Left ventricle myocardium inferior (tissue), 1 donor: Measurements from ENCODE around the gene SCAF8. TPM values are rescaled to one million over a fixed set of nuclear protein-coding genes. Genes with fewer than 3 reads are reported as not detected.

Experiments used
- DNase-seq: peaks from one replicate; pipeline ENCODE4 v3.0.0-alpha.2; 2020
- H3K27ac ChIP-seq: fragments of 200-600 bp; replicated peaks from 2 replicates; pipeline ENCODE4 v1.8.0; 2021
- H3K27me3 ChIP-seq: fragments of 200-600 bp; 2 replicates; pipeline ENCODE4 v1.8.0; 2021; ENCODE audit warnings: low read depth
- H3K36me3 ChIP-seq: fragments of 200-600 bp; 2 replicates; pipeline ENCODE4 v1.8.0; 2021
- H3K4me1 ChIP-seq: fragments of 200-600 bp; 2 replicates; pipeline ENCODE4 v1.8.0; 2021
- H3K4me3 ChIP-seq: fragments of 200-600 bp; 2 replicates; pipeline ENCODE4 v1.8.0; 2021; ENCODE audit warnings: mild to moderate bottlenecking, moderate library complexity
- H3K9me3 ChIP-seq: fragments of 200-600 bp; replicated peaks from 2 replicates; pipeline ENCODE4 v1.8.0; 2021
- intact Hi-C: fragments of 100-400 bp; cut with micrococcal nuclease; formaldehyde crosslinking; loops from one replicate; pipeline ENCODE4 v1.11.0; 2022
- total RNA-seq: library from RNA; stranded (reverse); fragmentation: NEBNext Ultra II Directional; extraction: Animal tissue kit (Norgen Biotek cat#: 25700); gene quantifications from one replicate; pipeline ENCODE4 v1.2.1, GENCODE V29; 2021
- TF ChIP-seq, protein P1 (sequence below): fragments of 200-600 bp; IDR thresholded peaks from 2 replicates; pipeline ENCODE4 v1.8.0; 2021; ENCODE audit warnings: antibody characterized with exemption, mild to moderate bottlenecking, borderline replicate concordance
- donor health status: DM: no; HTN: yes; CAD: no; lungs with severe emphysema.

The SCAF8 gene
- total RNA-seq, 1 donor from 2014 or later: 54.2 TPM

DNA sequence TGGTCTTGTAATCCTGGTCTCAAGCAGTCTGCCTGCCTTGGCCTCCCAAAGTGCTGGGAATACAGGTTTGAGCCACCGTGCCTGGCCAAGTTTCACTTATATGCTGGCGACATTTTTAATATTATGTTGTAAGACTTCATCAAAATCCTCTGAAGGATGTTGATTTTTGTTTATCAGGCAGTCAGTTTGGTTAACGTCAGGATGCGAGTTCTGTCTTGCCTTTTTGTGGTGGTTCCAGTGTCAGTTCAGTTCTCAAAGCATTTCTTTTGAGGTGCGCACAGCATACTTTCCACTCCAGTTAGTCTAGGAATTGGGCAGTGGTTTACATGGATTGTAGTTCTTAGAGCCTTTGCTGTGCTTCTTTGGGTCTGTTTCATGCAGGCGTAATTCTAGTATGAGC lies 24.9 kb downstream of the SCAF8 start:
- H3K36me3 ChIP-seq: no peaks in the 10 kb centered on the region
- H3K27ac ChIP-seq: no peak overlapping the region
- no peaks in the 10 kb centered on the region for H3K27me3 ChIP-seq
- no peak for DNase-seq
- peaks cover 60% of the 10 kb centered on the region for H3K4me1 ChIP-seq
- H3K9me3 ChIP-seq: peaks cover 6% of the 10 kb centered on the region
- no peak overlapping the region for H3K4me3 ChIP-seq
- TF ChIP-seq, protein P1, sequence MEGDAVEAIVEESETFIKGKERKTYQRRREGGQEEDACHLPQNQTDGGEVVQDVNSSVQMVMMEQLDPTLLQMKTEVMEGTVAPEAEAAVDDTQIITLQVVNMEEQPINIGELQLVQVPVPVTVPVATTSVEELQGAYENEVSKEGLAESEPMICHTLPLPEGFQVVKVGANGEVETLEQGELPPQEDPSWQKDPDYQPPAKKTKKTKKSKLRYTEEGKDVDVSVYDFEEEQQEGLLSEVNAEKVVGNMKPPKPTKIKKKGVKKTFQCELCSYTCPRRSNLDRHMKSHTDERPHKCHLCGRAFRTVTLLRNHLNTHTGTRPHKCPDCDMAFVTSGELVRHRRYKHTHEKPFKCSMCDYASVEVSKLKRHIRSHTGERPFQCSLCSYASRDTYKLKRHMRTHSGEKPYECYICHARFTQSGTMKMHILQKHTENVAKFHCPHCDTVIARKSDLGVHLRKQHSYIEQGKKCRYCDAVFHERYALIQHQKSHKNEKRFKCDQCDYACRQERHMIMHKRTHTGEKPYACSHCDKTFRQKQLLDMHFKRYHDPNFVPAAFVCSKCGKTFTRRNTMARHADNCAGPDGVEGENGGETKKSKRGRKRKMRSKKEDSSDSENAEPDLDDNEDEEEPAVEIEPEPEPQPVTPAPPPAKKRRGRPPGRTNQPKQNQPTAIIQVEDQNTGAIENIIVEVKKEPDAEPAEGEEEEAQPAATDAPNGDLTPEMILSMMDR: no peak
- intact Hi-C loops: no loop called here

DNA sequence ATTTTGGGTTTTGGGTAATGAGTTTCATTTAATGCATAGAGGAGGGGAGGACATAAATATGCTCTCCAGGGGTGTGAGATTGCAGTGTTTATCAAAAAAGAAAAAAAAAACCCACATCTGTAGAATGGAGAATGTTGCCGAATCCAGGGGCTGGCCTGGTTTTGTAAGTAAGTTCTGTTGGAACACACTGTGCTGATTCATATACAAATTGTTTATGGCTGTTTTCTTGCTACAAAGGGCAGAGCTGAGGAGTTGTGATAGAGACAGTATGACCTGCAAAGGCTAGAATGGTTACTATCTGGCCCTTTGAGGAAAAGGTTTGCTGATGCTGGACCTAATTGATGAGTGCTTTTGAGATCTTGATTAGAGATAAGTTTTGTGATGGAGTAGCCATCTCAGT lies 30.4 kb downstream of the SCAF8 start:
- no peak overlapping the region for H3K27ac ChIP-seq
- no peaks in the 10 kb centered on the region for H3K36me3 ChIP-seq
- no peak overlapping the region for H3K4me3 ChIP-seq
- no peaks in the 10 kb centered on the region for H3K27me3 ChIP-seq
- DNase-seq: no peak
- intact Hi-C loops: no loop called here
- peaks cover 6% of the 10 kb centered on the region for H3K9me3 ChIP-seq
- TF ChIP-seq, protein P1: no peak
- peaks cover 66% of the 10 kb centered on the region for H3K4me1 ChIP-seq

DNA sequence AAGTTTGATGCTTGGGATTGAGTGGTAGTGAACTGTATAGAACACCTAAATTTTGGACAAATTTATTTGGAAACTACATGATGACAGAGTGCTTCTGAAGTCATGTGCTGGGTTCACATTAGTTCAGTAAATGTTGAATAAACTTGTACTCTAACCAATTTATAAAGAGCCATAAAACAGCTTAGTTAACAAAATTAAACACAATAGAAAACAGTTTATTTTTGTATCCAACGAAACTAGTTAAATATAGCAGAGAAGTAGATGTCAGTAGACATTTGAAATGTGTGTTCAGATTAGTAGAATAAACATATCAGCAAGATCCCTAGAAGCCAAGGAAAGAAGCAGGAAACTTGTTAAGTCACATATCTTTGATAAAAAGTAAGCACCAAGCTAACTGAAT lies 32.1 kb downstream of the SCAF8 start:
- H3K36me3 ChIP-seq: no peaks in the 10 kb centered on the region
- intact Hi-C loops: no loop called here
- H3K9me3 ChIP-seq: peaks cover 6% of the 10 kb centered on the region
- H3K27me3 ChIP-seq: no peaks in the 10 kb centered on the region
- DNase-seq: no peak
- peak overlapping the region; percentile 67 for H3K27ac ChIP-seq
- peaks cover 77% of the 10 kb centered on the region for H3K4me1 ChIP-seq
- peak overlapping the region; percentile 39 for H3K4me3 ChIP-seq
- TF ChIP-seq, protein P1: no peak

DNA sequence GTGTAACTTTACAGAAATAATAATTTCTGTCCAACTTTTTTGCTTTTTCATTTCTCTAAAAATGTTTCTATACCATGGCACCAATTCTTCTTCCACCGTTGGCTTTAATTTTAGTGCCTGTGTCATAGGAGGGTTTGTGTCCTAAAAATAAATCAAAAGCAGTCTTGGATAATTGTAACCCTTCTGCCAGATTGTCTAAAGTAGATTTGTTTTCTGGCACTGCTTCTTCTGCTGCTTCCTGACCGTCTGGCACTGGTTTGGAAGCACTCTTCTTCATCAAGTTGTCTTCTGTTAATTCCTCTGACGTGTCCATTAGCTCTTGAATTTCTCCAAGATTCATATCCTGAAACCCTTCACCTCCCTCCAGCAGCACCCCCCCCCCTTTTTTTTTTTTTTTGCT lies 33.1 kb downstream of the SCAF8 start:
- Histone ChIP-seq H3K27me3 (no peaks in the 10 kb centered on the region), H3K9me3 (peaks cover 6% of the 10 kb centered on the region), H3K4me3 (peak overlapping the region; percentile 39), H3K27ac (peak overlapping the region; percentile 67), H3K4me1 (peaks cover 86% of the 10 kb centered on the region), H3K36me3 (no peaks in the 10 kb centered on the region)
- intact Hi-C loops: no loop called here
- DNase-seq: no peak
- TF ChIP-seq, protein P1: no peak

DNA sequence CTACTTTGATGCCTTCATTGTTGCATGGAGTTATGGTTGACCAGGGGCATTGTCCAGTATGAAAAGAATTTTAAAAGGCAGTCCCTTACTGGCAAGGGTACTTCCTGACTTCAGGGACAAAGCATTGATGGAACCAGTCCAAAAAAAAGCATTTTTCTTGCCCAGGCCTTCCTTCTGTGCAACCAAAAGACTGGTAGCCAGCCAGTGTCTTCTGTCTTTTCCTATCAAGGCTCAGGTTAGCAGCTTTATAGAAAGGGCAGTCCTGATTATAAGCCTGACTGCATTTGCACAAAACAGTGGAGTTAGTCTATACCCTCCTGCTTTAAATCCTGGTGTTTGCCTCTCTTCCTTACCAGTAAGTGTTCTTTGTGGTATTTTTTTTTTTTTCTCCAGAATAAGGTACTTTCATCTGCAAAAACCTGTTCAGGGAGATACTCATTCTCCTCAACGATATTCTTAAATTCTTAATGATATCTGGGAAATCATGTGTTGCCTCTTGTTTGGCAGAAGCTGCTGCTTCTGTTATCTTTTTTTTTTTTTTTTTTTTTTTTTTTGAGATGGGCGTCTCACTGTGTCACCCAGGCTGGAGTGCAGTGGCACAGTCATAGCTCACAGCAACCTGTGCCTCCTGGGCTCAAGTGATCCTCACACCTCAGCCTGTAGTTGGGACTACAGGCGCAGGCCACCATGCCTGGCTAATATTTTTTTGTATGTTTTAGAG lies 33.9 kb downstream of the SCAF8 start:
- no peak overlapping the region for H3K4me3 ChIP-seq
- H3K4me1 ChIP-seq: peaks cover 86% of the 10 kb centered on the region
- TF ChIP-seq, protein P1: no peak
- peak overlapping the region; percentile 67 for H3K27ac ChIP-seq
- no peaks in the 10 kb centered on the region for H3K27me3 ChIP-seq
- DNase-seq: no peak
- intact Hi-C loops: no loop called here
- H3K36me3 ChIP-seq: no peaks in the 10 kb centered on the region
- H3K9me3 ChIP-seq: peaks cover 3% of the 10 kb centered on the region
